Hepatocyte (in vitro differentiated cells): ENCODE data around the gene POLR2I. TPM values are rescaled to one million over a fixed set of nuclear protein-coding genes. Genes with fewer than 3 reads are reported as not detected.
A peak's percentile ranks its signal among the peaks of the same experiment; 100 is the strongest.

Experiments
- DNase-seq: peaks from one replicate; pipeline ENCODE4 v3.0.0-alpha.2; 2016; ENCODE audit warnings: low spot score
- H2AFZ ChIP-seq: fragments of 200-600 bp; sonication (generic); 2 replicates; pipeline ENCODE4 v1.6.0; 2016; ENCODE audit warnings: antibody characterized with exemption, mild to moderate bottlenecking
- H3K27ac ChIP-seq: fragments of 200-600 bp; sonication (generic); 2 replicates; pipeline ENCODE4 v1.5.1; 2016; ENCODE audit warnings: mild to moderate bottlenecking
- H3K27me3 ChIP-seq: fragments of 200-600 bp; sonication (generic); 2 replicates; pipeline ENCODE4 v1.6.1; 2016
- H3K36me3 ChIP-seq: fragments of 200-600 bp; sonication (generic); replicated peaks from 2 replicates; pipeline ENCODE4 v1.5.1; 2016; ENCODE audit warnings: low read depth; ENCODE audit not compliant: insufficient read depth
- H3K4me1 ChIP-seq: fragments of 200-600 bp; sonication (generic); 2 replicates; pipeline ENCODE4 v1.5.1; 2016; ENCODE audit warnings: mild to moderate bottlenecking, moderate library complexity; ENCODE audit not compliant: insufficient read depth
- H3K4me2 ChIP-seq: fragments of 200-600 bp; sonication (generic); 2 replicates; pipeline ENCODE4 v1.6.0; 2016
- H3K4me3 ChIP-seq: fragments of 200-600 bp; sonication (generic); 2 replicates; pipeline ENCODE4 v1.5.1; 2016; ENCODE audit warnings: mild to moderate bottlenecking
- H3K79me2 ChIP-seq: fragments of 200-600 bp; sonication (generic); 2 replicates; pipeline ENCODE4 v1.6.0; 2017; ENCODE audit warnings: mild to moderate bottlenecking
- H3K9me2 ChIP-seq: fragments of 200-600 bp; sonication (generic); replicated peaks from 2 replicates; pipeline ENCODE4 v1.6.0; 2017; ENCODE audit warnings: mild to moderate bottlenecking; ENCODE audit not compliant: insufficient read depth
- H3K9me3 ChIP-seq: fragments of 200-600 bp; sonication (generic); 2 replicates; pipeline ENCODE4 v1.5.1; 2016; ENCODE audit warnings: low read depth, mild to moderate bottlenecking
- H4K20me1 ChIP-seq: fragments of 200-600 bp; sonication (generic); 2 replicates; pipeline ENCODE4 v1.6.0; 2016; ENCODE audit warnings: mild to moderate bottlenecking; ENCODE audit not compliant: insufficient read depth, poor library complexity, severe bottlenecking
- EZH2 ChIP-seq: fragments of 200-600 bp; sonication (generic); IDR thresholded peaks from 2 replicates; pipeline ENCODE4 v1.6.1; 2016; ENCODE audit warnings: antibody characterized with exemption, mild to moderate bottlenecking, borderline replicate concordance
- EZH2phosphoT487 ChIP-seq: fragments of 200-600 bp; sonication (generic); IDR thresholded peaks from one replicate; pipeline ENCODE4 v1.6.1; 2018; ENCODE audit warnings: antibody characterized with exemption, mild to moderate bottlenecking, low read depth, moderate library complexity; ENCODE audit not compliant: unreplicated experiment, severe bottlenecking
- WGBS: methylation state at CpG from one replicate; pipeline ENCODE4 v1.1.6; 2016; ENCODE audit warnings: low lambda C conversion rate; ENCODE audit errors: missing lambda C conversion rate; 5-methylcytosine and 5-hydroxymethylcytosine counted together
- polyA plus RNA-seq: library from polyadenylated mRNA; unstranded; fragments of >200 nt; fragmentation: Nextera tagmentation; extraction: Ambion mirVana; gene quantifications from 2 replicates; pipeline ENCODE4 v1.2.1, GENCODE V29; 2016
- total RNA-seq: library from RNA; depleted of rRNA; stranded (reverse); fragments of >200 nt; gene quantifications from 2 replicates; pipeline ENCODE4 v1.2.3, GENCODE V29; 2014
- TF ChIP-seq, protein P1 (sequence below): fragments of 200-600 bp; sonication (generic); IDR thresholded peaks from 2 replicates; pipeline ENCODE4 v1.5.1; 2016; ENCODE audit warnings: antibody characterized with exemption, mild to moderate bottlenecking; ENCODE audit not compliant: poor library complexity

The POLR2I gene
- total RNA-seq, result 19.3 and 21.7 TPM in 2 replicates
- polyA plus RNA-seq, result 104 and 115 TPM in 2 replicates

DNA sequence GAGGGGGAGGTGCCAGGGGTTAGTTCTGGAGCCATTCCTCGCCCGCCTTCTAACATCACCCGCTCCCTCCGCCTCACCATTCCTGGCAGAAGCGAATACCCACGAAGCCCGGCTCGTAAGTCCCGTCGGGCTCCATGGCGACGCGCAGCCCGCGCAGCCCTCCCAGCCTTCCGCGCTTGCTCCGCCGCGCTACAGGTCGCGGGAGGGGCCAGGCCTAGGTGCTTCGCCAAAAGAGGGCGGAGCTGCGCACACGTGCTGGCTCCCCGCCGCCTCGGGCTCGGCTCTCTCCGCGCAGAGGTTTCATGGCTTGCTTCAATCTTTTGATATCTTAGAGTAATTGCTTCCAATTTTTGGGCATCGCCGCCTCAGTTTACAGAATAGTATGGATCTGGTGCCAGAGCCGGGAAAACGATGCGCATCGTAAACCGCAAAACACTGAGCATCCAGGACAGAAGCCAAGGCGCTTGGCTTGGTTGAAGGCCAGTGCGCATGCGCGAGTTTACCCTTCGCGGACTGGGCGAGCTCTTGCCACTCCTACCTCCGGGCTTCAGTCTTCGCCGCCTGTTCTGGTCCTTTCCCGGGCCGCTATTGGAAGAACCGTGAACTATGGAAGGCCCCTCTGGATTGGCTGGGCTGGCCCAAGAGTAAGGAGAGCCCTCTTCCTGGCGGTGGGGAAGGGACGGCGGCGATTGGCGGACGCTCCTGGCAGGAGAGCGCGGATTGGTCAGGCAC, at the start of gene POLR2I:
TSS of gene POLR2I (minus strand) at position 155 of the 732 bp plus-strand sequence. CDS start at position 136, 19 bp downstream.
- DNase-seq, result peak; percentile 99
- Histone ChIP-seq H4K20me1 (no peaks in the 10 kb centered on the region), H3K9me3 (no peaks in the 10 kb centered on the region), H3K27me3 (no peaks in the 10 kb centered on the region), H3K79me2 (peaks cover 32% of the 10 kb centered on the region), H3K36me3 (no peaks in the 10 kb centered on the region), H3K4me2 (peak within 1 kb of the TSS; percentile 86), H3K4me1 (peaks cover 12% of the 10 kb centered on the region), H3K9me2 (no peaks in the 10 kb centered on the region), H3K27ac (peak within 1 kb of the TSS; percentile 68), H2AFZ (peak within 1 kb of the TSS; percentile 76), H3K4me3 (peak within 1 kb of the TSS; percentile 79)
- TF ChIP-seq, protein P1, sequence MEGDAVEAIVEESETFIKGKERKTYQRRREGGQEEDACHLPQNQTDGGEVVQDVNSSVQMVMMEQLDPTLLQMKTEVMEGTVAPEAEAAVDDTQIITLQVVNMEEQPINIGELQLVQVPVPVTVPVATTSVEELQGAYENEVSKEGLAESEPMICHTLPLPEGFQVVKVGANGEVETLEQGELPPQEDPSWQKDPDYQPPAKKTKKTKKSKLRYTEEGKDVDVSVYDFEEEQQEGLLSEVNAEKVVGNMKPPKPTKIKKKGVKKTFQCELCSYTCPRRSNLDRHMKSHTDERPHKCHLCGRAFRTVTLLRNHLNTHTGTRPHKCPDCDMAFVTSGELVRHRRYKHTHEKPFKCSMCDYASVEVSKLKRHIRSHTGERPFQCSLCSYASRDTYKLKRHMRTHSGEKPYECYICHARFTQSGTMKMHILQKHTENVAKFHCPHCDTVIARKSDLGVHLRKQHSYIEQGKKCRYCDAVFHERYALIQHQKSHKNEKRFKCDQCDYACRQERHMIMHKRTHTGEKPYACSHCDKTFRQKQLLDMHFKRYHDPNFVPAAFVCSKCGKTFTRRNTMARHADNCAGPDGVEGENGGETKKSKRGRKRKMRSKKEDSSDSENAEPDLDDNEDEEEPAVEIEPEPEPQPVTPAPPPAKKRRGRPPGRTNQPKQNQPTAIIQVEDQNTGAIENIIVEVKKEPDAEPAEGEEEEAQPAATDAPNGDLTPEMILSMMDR, result no peak
- TF ChIP-seq EZH2phosphoT487 (no peak), EZH2 (no peak)
- under 1% methylated on average over 54 of the region's 60 CpGs for WGBS

DNA sequence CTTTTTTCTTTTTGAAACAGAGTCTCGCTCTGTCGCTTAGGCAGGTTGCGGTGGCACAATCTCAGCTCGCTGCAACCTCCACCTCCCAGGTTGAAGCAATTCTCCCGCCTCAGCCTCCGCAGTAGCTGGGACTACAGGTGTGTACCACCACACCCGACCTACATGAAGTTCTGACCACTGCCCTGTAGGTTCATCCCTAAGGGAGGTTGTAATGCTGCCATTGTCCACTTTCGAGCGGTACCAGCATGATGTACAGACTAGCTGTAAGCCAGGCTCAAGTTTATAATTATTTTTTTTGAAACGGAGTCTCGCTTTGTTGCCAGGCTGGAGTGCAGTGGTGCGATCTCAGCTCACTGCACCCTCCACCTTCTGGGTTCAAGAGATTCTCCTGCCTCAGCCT, 49.1 kb upstream of the POLR2I start:
- Histone ChIP-seq H4K20me1 (no peaks in the 10 kb centered on the region), H3K4me2 (no peak overlapping the region), H2AFZ (no peak overlapping the region), H3K9me2 (no peaks in the 10 kb centered on the region), H3K9me3 (no peaks in the 10 kb centered on the region), H3K36me3 (no peaks in the 10 kb centered on the region), H3K4me3 (no peak overlapping the region), H3K27me3 (no peaks in the 10 kb centered on the region), H3K4me1 (no peaks in the 10 kb centered on the region), H3K79me2 (no peaks in the 10 kb centered on the region), H3K27ac (no peak overlapping the region)
- no peak for DNase-seq
- WGBS, result 98% methylated on average over 12 of the region's 12 CpGs
- TF ChIP-seq EZH2, result no peak
- TF ChIP-seq, protein P1, result no peak
- no peak for TF ChIP-seq EZH2phosphoT487

DNA sequence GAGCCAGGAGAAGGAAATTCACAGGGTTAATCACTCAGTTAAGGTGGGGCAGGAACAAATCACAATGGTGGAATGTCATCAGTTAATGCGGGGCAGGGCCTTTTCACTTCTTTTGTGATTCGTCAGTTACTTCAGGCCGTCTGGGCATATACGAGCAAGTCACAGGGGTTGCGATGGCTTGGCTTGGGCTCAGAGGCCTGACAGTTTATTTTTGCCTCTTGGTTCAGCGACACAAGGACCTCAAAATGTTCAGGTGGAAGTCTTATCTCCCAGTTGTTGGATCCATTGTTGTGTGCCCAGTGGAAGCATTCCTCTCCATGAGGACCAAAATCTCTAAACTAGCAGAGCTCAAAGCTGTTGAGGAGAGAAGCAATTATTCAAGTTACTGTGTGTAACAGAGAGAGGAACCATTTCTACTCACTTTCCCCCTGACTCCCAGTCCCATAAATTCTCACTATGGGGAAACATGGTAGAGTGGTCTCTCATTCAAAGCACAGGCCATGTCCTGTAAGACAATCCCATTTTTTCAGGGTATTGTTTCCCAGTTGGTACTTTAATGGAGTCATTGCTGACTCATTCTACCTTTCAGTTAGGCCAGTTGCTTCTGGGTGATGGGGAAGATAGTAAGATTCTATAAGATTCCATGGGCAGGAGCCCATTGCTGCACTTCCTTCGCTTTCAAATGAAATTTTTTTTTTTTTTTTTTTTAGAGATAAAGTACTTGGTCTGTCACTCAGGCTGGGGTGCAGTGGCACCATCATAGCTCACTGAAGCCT, 46.3 kb upstream of the POLR2I start:
- H3K27me3 ChIP-seq, result no peaks in the 10 kb centered on the region
- no peaks in the 10 kb centered on the region for H3K36me3 ChIP-seq
- no peaks in the 10 kb centered on the region for H3K79me2 ChIP-seq
- TF ChIP-seq EZH2phosphoT487 (no peak), EZH2 (no peak)
- H3K9me2 ChIP-seq, result no peaks in the 10 kb centered on the region
- H3K4me3 ChIP-seq, result no peak overlapping the region
- DNase-seq, result no peak
- no peak overlapping the region for H2AFZ ChIP-seq
- H3K4me1 ChIP-seq, result no peaks in the 10 kb centered on the region
- H3K4me2 ChIP-seq, result no peak overlapping the region
- 94% methylated on average over 7 of the region's 7 CpGs for WGBS
- H4K20me1 ChIP-seq, result no peaks in the 10 kb centered on the region
- H3K27ac ChIP-seq, result no peak overlapping the region
- H3K9me3 ChIP-seq, result no peaks in the 10 kb centered on the region

DNA sequence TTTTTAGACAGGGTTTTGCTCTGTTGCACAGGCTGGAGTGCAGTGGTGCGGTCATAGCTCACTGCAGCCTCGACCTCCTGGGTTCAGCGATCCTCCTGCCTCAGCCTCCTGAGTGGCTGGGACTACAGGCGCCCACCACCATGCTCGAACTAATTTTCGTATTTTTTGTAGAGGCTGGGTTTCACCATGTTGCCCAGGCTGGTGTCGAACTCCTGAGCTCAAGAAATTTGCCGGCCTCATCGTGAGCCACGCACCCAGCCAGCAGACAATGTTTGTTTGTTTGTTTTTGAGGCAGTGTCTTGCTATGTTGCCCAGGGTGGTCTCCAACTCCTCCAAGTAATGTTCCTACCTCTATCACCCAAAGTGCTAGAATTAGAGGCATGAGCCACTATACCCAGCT, 38.5 kb upstream of the POLR2I start:
- Histone ChIP-seq H3K4me2 (no peak overlapping the region), H3K27me3 (no peaks in the 10 kb centered on the region), H3K4me1 (no peaks in the 10 kb centered on the region), H3K9me2 (no peaks in the 10 kb centered on the region), H2AFZ (no peak overlapping the region), H4K20me1 (no peaks in the 10 kb centered on the region), H3K36me3 (no peaks in the 10 kb centered on the region), H3K27ac (no peak overlapping the region), H3K79me2 (no peaks in the 10 kb centered on the region), H3K4me3 (no peak overlapping the region), H3K9me3 (no peaks in the 10 kb centered on the region)
- TF ChIP-seq EZH2, result no peak
- TF ChIP-seq, protein P1, result no peak
- TF ChIP-seq EZH2phosphoT487, result no peak
- DNase-seq, result no peak
- WGBS, result 96% methylated on average over 10 of the region's 10 CpGs
